HCT116 (cell line): ENCODE data around the gene ARID2. TPM values are rescaled to one million over a fixed set of nuclear protein-coding genes. Genes with fewer than 3 reads are reported as not detected.

Source experiments
- ATAC-seq: fragments of 200-7000 bp; cut with Tn5 transposase; 2 replicates; pipeline ENCODE4 v1.9.1; 2020; ENCODE audit warnings: mild to moderate bottlenecking, moderate library complexity
- BruUV-seq: library from RNA; stranded (reverse); fragments of 400-500 nt; replicated peaks from 2 replicates; lab custom pipeline; 2021; lab: Mats Ljungman, UMichigan
- CTCF ChIA-PET: fragments of 300-600 bp; sonication (Branson Sonifier 250); formaldehyde crosslinking; loops from one replicate; lab custom pipeline; 2021; ENCODE audit warnings: antibody characterized with exemption; lab: Charles Lee
- POLR2A ChIA-PET: fragments of 300-600, 350-600 bp; sonication (Branson Sonifier 250); formaldehyde crosslinking; loops from one replicate; lab custom pipeline; 2021; ENCODE audit warnings: antibody characterized with exemption; lab: Charles Lee
- RAD21 ChIA-PET, 2 experiments: fragments of 300-600 bp; sonication (Branson Sonifier 250); formaldehyde crosslinking; loops; one replicate each; lab custom pipeline; 2023; ENCODE audit warnings: low total read pairs in 2 of 2; ENCODE audit not compliant: uncharacterized antibody in 2 of 2, unreplicated experiment in 2 of 2, low non-redundant PET in 1 of 2; lab: Charles Lee
- DNase-seq: peaks from one replicate; pipeline ENCODE4 v3.0.0-alpha.2; 2010; ENCODE audit warnings: low read depth, low spot score
- H2AFZ ChIP-seq: fragments of 200-600 bp; shearing (Covaris generic), sonication (generic); 2 replicates; pipeline ENCODE4 v1.6.1; 2017; ENCODE audit warnings: low read depth, mixed run types, mixed read lengths, antibody characterized with exemption, low read length; ENCODE audit not compliant: poor library complexity, severe bottlenecking
- H3K27ac ChIP-seq: 2 replicates; pipeline ENCODE4 v1.5.1; 2012; ENCODE audit warnings: low read depth, low read length
- H3K27me3 ChIP-seq: fragments of 200-600 bp; sonication (generic); 2 replicates; pipeline ENCODE4 v1.6.1; 2016; ENCODE audit warnings: mixed run types, low read length, mixed read lengths; ENCODE audit not compliant: insufficient read depth
- H3K36me3 ChIP-seq, 2 experiments: fragments of 200-500 bp in 1 of 2; fragments of 200-600 bp in 1 of 2; sonication (Bioruptor generic) in 1 of 2; sonication (generic) in 1 of 2; 2 replicates each; pipeline versions ENCODE4 v1.5.1 to v1.6.1; 2014 to 2016; ENCODE audit warnings: low read length in 2 of 2, inconsistent platforms in 1 of 2, mixed read lengths in 1 of 2, mixed run types in 1 of 2; ENCODE audit not compliant: insufficient read depth in 2 of 2, control insufficient read depth in 1 of 2
- H3K4me1 ChIP-seq, 2 experiments: fragments of 200-600 bp in 1 of 2; sonication (generic) in 1 of 2; 2 replicates each; pipeline versions ENCODE4 v1.5.1 to v1.6.1; 2012 to 2017; ENCODE audit warnings: low read length in 2 of 2, inconsistent platforms in 1 of 2, mild to moderate bottlenecking in 1 of 2, mixed read lengths in 1 of 2, mixed run types in 1 of 2, moderate library complexity in 1 of 2; ENCODE audit not compliant: insufficient read depth in 2 of 2, control insufficient read depth in 1 of 2
- H3K4me2 ChIP-seq: fragments of 200-600 bp; sonication (generic); 2 replicates; pipeline ENCODE4 v1.6.1; 2017; ENCODE audit warnings: mixed run types, low read length, mixed read lengths
- H3K4me3 ChIP-seq, 2 experiments: fragments of 200-600 bp in 1 of 2; sonication (generic) in 1 of 2; replicated peaks in 1 of 2; 2 replicates each; pipeline ENCODE4 v1.5.1; 2011 to 2016; ENCODE audit warnings: low read length in 2 of 2, control low read depth in 1 of 2, low read depth in 1 of 2, mild to moderate bottlenecking in 1 of 2, mixed read lengths in 1 of 2, mixed run types in 1 of 2
- H3K79me2 ChIP-seq: fragments of 200-600 bp; sonication (generic); 2 replicates; pipeline ENCODE4 v1.6.1; 2017; ENCODE audit warnings: mild to moderate bottlenecking, mixed run types, low read length, moderate library complexity, mixed read lengths; ENCODE audit not compliant: insufficient read depth
- H3K9ac ChIP-seq: fragments of 200-600 bp; sonication (generic); 2 replicates; pipeline ENCODE4 v1.6.1; 2016; ENCODE audit warnings: low read length, mixed read lengths
- H3K9me2 ChIP-seq: fragments of 200-600 bp; sonication (generic), shearing (Covaris generic); 2 replicates; pipeline ENCODE4 v1.6.1; 2017; ENCODE audit warnings: mixed run types, mild to moderate bottlenecking, moderate library complexity; ENCODE audit not compliant: insufficient read depth
- H3K9me3 ChIP-seq, 2 experiments: fragments of 200-500 bp in 1 of 2; fragments of 200-600 bp in 1 of 2; sonication (Bioruptor generic) in 1 of 2; sonication (generic) in 1 of 2; 2 replicates each; pipeline ENCODE4 v1.6.1; 2014 to 2017; ENCODE audit warnings: low read length in 2 of 2, mixed read lengths in 2 of 2, inconsistent platforms in 1 of 2, low read depth in 1 of 2, mild to moderate bottlenecking in 1 of 2, mixed run types in 1 of 2, moderate library complexity in 1 of 2; ENCODE audit not compliant: control insufficient read depth in 1 of 2, insufficient read depth in 1 of 2
- H4K20me1 ChIP-seq: fragments of 200-600 bp; sonication (generic), shearing (Covaris generic); 2 replicates; pipeline ENCODE4 v1.6.1; 2017; ENCODE audit warnings: mixed run types, mild to moderate bottlenecking, moderate library complexity; ENCODE audit not compliant: insufficient read depth
- ATF3 ChIP-seq: IDR thresholded peaks from 2 replicates; pipeline ENCODE4 v1.6.1; 2012
- CEBPB ChIP-seq: IDR thresholded peaks from 2 replicates; pipeline ENCODE4 v1.6.1; 2012; ENCODE audit warnings: low read depth
- CTCF ChIP-seq, 3 experiments: fragments of 200-600 bp in 1 of 3; sonication (generic) in 1 of 3; IDR thresholded peaks in 2 of 3; conservative IDR thresholded peaks in 1 of 3; 2 replicates each; pipeline ENCODE4 v1.5.1; 2012 to 2017; ENCODE audit warnings: low read depth in 2 of 3, low read length in 2 of 3, antibody characterized with exemption in 1 of 3, borderline replicate concordance in 1 of 3, control low read depth in 1 of 3, mild to moderate bottlenecking in 1 of 3, mixed read lengths in 1 of 3, mixed run types in 1 of 3, moderate library complexity in 1 of 3; ENCODE audit not compliant: insufficient read depth in 1 of 3
- EGR1 ChIP-seq: IDR thresholded peaks from 2 replicates; pipeline ENCODE4 v1.6.1; 2012; ENCODE audit warnings: low read depth
- ELF1 ChIP-seq: IDR thresholded peaks from 2 replicates; pipeline ENCODE4 v1.6.1; 2012; ENCODE audit warnings: low read depth, borderline replicate concordance
- EZH2 ChIP-seq: fragments of 200-600 bp; sonication (generic); IDR thresholded peaks from 2 replicates; pipeline ENCODE4 v1.6.1; 2017; ENCODE audit warnings: antibody characterized with exemption, mixed run types
- EZH2phosphoT487 ChIP-seq: fragments of 200-600 bp; IDR thresholded peaks from 2 replicates; pipeline ENCODE4 v1.6.1; 2018; ENCODE audit warnings: antibody characterized with exemption, borderline replicate concordance
- FOSL1 ChIP-seq: IDR thresholded peaks from 2 replicates; pipeline ENCODE4 v1.6.1; 2012; ENCODE audit warnings: low read depth
- MAX ChIP-seq: IDR thresholded peaks from 2 replicates; pipeline ENCODE4 v1.6.1; 2012
- POLR2AphosphoS5 ChIP-seq: IDR thresholded peaks from 2 replicates; pipeline ENCODE4 v1.6.1; 2011; ENCODE audit warnings: mild to moderate bottlenecking, low read depth, low read length, moderate library complexity
- RAD21 ChIP-seq: IDR thresholded peaks from 2 replicates; pipeline ENCODE4 v1.6.1; 2012; ENCODE audit warnings: low read depth, mild to moderate bottlenecking
- REST ChIP-seq: IDR thresholded peaks from 2 replicates; pipeline ENCODE4 v1.6.1; 2012; ENCODE audit warnings: low read depth
- SP1 ChIP-seq: IDR thresholded peaks from 2 replicates; pipeline ENCODE4 v1.6.1; 2012; ENCODE audit warnings: low read depth
- SRF ChIP-seq: IDR thresholded peaks from 2 replicates; pipeline ENCODE4 v1.6.1; 2012; ENCODE audit warnings: low read depth
- TCF7L2 ChIP-seq: IDR thresholded peaks from 2 replicates; pipeline ENCODE4 v1.7.0; 2011; ENCODE audit warnings: borderline replicate concordance, inconsistent platforms; ENCODE audit not compliant: insufficient read depth, insufficient read length; ENCODE audit errors: extremely low read depth
- ZBTB33 ChIP-seq: IDR thresholded peaks from 2 replicates; pipeline ENCODE4 v1.6.1; 2011; ENCODE audit warnings: mild to moderate bottlenecking, low read length, moderate library complexity; ENCODE audit not compliant: insufficient replicate concordance; ENCODE audit errors: extremely low read depth
- ZFX ChIP-seq: fragments of 450-650 bp; IDR thresholded peaks from 2 replicates; pipeline ENCODE4 v1.6.1; 2017
- ZNF274 ChIP-seq: fragments of 200-500 bp; sonication (Bioruptor generic); IDR thresholded peaks from 2 replicates; pipeline ENCODE4 v1.6.1; 2014; ENCODE audit warnings: mild to moderate bottlenecking, low read depth, low read length, inconsistent platforms
- intact Hi-C: fragments of 100-400 bp; cut with micrococcal nuclease; formaldehyde crosslinking; loops from 2 replicates; pipeline ENCODE4 v1.10.0; 2022
- total RNA-seq: library from RNA; stranded (reverse); gene quantifications from one replicate; pipeline ENCODE4 v1.2.1, GENCODE V29; 2021; ENCODE audit not compliant: unreplicated experiment

Gene ARID2
- total RNA-seq, 1 experiment from 2014 or later = 30.5 TPM

GRCh38 chr12:45915405-45915804 lies 185.9 kb downstream of the ARID2 start:
- RAD21 ChIA-PET = no interaction called here
- Histone ChIP-seq H3K4me1 (no peaks in the 10 kb centered on the region), H3K9me3 (no peaks in the 10 kb centered on the region), H2AFZ (no peak overlapping the region), H3K27ac (no peak overlapping the region), H3K36me3 (peaks cover 0 to 5% of the 10 kb centered on the region in 2 experiments; a peak in 1 of 4 replicates), H3K79me2 (no peaks in the 10 kb centered on the region), H3K4me3 (no peak overlapping the region), H4K20me1 (peaks cover 3% of the 10 kb centered on the region; the same call in 1 of the 2 replicates), H3K27me3 (no peaks in the 10 kb centered on the region), H3K9me2 (no peaks in the 10 kb centered on the region), H3K4me2 (no peak overlapping the region), H3K9ac (no peak overlapping the region)
- ATAC-seq (no peak), DNase-seq (no peak)
- intact Hi-C loops = no loop called here
- BruUV-seq = no TSS peak
- TF ChIP-seq POLR2AphosphoS5 (no peak), SRF (no peak), ATF3 (no peak), SP1 (no peak), EGR1 (no peak), REST (no peak), ZNF274 (no peak), CEBPB (no peak), TCF7L2 (no peak), ELF1 (no peak), EZH2phosphoT487 (no peak), RAD21 (no peak), ZBTB33 (no peak), FOSL1 (no peak), MAX (no peak), CTCF (IDR thresholded peaks at IDR 0.05 in 2 of 3, conservative IDR thresholded peaks at IDR 0.05 in 1 of 3; ENCODE audit: borderline replicate concordance in 1 of 3, insufficient read depth in 1 of 3, low read depth in 2 of 3, low read length in 2 of 3) (no peak), ZFX (no peak), EZH2 (no peak)
- POLR2A ChIA-PET = no interaction called here
- CTCF ChIA-PET = no interaction called here
